ENCODE results near the gene ARHGAP9.
"Not testable (repeated sequence)": the region's sequence is repeated elsewhere in the genome, so short reads cannot be mapped to it uniquely, and the experiment has no call there.

Gene ARHGAP9

DNA sequence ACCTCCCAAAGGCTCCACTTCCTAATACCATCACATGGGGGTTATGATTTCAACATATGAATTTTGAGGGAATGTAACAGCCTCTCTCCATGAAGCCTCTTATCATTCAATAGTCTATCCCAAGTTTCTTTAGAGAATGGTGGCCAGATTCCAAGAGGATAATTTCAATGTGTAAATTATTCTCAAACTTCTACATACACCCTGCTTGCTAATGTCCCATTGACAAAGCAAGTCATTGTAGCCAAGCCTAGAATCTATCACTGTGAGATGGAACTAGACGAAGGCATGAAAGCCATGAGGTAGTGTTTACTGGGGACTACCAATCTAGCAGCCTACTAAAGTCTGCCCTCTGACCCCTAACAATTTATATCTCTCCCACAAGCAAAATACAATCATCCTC lies 41.3 kb downstream of the ARHGAP9 start:
- DNase-seq (ENCODE audit: low read depth, low spot score), result no peak

DNA sequence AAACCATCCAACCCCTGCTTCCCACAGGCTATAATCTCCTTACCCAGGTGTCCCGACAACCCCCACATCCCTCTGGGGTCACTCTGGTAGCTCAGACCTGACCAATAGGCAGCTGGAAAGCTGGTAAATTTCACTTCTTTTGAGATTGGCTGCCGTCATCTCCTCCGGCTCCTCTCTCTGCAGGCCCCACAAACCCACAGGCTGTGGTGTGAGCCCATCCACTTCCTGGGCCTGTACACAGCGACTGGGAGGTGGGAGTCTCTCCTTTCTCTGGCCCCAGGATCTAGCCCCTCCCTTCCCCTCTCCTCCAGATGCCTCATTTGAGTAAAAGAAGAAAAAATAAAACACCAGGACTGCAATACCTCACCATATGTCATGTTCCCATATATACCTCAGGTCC lies 44.4 kb downstream of the ARHGAP9 start:
- DNase-seq (ENCODE audit: low read depth, low spot score), result no peak

DNA sequence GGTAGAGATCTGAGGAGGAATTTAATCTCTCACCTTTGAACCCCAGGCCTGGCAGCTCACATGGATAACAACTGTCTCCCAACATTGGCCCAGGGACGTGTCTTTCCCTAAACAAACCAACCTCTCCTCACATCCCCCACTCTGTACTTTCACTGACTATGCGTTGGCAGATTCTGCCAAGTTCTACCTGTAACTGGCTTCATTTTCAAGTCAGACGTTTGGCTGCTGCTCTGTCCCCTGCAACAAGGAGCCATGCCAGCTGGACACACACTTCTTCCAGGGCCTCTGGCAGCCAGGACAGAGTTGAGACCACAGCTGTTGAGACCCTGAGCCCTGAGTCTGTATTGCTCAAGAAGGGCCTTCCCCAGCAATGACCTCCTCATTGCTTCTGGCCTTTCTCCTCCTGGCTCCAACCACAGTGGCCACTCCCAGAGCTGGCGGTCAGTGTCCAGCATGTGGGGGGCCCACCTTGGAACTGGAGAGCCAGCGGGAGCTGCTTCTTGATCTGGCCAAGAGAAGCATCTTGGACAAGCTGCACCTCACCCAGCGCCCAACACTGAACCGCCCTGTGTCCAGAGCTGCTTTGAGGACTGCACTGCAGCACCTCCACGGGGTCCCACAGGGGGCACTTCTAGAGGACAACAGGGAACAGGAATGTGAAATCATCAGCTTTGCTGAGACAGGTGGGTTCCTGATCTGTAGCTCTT lies 45.0 kb downstream of the ARHGAP9 start, which contains the start of gene INHBC:
INHBC (plus strand) TSS at position 268 of the 707 bp plus-strand sequence; CDS start at position 371, 103 bp downstream.
- no peak for DNase-seq (ENCODE audit: low read depth, low spot score)

DNA sequence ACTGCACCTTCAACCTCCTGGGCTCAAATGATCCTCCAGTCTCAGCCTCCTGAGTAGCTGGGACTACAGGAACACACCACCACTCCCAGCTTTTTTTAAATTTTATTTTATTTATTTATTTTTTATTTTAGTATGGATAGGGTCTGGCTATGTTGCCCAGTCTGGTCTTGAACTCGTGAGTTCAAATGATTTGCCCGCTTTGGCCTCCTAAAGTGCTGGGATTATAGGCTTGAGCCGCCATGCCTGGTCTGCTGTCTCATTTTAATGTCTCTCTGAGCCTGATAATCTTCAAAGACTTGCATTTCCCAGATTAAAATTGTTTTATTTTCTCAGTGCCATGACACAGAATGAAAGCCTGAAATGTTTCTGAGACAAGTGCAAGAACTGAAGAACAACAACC lies 46.3 kb downstream of the ARHGAP9 start:
- DNase-seq (ENCODE audit: low read depth, low spot score), result no peak

DNA sequence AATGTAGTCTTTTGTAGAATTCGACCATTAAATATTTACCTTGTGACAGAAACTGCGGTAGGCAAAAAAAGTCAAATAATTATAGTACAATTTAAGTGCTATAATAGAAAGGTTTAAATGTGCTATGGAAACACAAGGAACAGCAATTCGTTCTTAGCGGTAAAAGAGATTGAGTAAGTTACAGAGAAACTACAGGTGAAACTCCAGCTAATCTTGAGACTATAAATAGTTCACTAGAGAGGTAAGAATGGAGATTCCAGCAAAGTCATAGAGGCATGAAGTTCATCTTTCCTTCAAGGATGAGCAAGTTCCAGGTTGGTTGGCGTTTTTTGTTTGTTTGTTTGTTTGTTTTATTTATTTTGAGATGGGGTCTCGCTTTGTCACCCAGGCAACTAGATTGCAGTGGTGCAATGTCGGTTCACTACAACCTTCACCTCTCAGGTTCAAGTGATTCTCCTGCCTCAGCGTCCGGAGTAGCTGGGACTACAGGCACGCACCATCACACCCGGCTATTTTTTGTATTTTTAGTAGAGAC lies 47.9 kb downstream of the ARHGAP9 start:
- DNase-seq (ENCODE audit: low read depth, low spot score), result no peak

DNA sequence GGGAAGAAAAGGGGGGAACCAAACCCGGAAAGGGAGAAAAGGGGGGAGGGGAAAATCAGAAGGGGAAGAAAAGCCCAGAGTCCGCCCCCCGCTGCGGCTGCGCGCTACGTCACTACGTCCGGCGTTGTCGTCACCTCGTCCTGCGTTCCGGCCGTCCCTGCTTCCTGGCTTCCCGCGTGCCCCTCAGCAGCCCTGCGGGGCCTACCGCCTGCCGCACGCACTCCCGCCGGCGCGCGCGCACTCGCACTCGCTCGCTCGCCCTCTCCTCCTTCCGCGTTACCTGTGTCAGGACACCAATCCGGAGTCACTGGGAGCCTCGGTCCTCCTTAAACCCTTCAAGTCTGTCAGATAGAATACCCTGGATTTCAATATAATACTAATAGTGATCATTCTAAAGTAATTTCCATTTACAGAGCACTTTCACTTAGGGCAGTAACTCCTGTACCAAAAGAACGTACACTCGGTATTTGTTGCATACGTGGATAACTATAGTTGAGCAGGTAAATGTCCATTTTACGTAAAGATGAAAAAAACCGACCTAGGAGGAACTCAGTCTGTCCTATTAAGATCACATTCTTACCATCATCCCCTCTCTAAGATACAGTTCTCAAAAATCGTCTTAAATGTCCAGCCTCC lies 48.6 kb downstream of the ARHGAP9 start, which contains the start of gene R3HDM2:
R3HDM2 (minus strand) TSS at position 113 of the 636 bp plus-strand sequence. CDS start 120,615 bp downstream, outside the sequence.
- DNase-seq (ENCODE audit: low read depth, low spot score), result peak; percentile 90

DNA sequence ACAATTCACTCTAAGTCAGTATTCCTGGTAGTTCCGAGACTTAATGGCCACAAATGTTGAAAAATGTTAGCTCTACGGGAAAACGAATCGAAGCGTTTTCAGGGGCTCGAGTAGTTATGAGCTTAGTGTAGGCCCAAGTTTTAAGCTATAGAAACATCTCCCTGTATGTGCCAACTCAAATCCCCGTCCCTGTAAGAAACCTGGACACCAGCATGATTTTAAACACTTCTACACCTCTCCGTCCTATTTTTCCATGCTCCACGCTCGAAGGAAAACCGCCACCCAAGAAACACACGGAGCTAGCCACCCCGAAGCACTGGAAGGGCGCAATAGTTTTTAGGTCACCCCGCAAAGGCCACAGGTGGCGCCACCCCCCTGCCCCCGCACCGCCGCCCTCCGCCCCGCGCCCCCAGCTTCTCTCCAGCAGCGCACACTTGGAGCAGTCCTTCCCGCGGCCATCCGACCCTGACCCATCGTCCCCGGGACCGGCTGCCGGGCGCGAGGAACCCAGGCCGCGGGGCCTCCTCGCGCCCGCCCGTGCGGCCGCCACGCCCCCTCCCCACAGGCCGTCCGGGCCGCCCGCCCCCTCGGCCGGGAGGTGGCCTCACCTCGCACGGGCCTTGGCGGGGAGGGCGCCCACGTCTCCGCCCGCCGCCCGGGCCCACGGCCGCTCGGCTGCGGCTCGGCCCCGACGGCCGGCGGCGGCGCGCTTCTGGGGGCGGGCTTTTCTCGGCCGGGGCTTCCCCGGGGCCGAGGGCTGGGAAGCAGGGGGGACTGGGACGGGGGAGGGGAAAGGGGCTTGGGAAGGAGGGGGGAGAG lies 49.3 kb downstream of the ARHGAP9 start:
- no peak for DNase-seq (ENCODE audit: low read depth, low spot score)

DNA sequence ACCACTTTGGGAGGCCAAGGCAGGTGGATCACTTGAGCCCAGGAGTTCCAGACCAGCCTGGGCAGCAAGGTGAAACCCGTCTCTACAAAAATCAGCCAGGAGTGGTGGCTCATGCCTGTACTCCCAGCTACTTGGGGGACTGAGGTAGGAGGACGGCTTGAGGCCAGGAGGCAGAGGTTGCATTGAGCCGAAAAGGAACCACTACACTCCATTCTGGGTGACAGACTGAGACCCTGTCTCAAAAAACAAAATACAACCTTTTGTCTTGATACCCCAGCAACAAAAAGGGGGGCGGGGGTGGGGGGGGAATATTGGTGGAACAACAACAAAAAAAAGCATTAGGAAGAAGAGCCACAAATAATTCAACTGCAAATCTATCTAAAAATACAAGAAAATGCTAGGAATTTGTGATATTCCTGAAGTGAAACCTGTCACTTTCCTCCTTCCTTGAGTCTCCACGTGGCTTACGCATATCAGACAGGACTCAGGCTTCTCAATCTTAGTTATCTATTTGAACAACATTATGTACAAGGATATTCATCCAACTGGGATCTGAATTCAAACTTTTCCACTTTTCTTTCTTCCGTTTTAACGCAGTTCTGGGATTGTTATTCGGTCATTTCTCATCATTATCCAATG lies 50.1 kb downstream of the ARHGAP9 start:
- DNase-seq (ENCODE audit: low read depth, low spot score), result no peak

DNA sequence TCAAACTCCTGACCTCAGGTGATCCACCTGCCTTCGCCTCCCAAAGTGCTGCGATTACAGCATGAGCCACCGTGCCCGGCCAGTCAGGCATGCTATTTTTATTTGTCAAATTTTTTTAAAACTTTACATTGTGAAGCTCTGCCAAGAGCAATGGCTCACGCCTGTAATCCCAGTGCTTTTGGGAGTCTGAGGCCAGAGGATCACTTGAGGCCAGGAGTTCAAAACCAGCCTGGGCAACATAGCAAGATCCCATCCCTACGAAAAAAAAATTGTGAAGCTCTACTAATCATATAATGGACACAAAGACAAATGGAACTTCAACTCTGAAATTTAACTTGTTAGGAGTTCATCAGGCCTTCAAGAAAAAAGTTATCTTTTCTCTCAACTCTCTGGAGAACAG lies 50.7 kb downstream of the ARHGAP9 start:
- DNase-seq (ENCODE audit: low read depth, low spot score), result no peak

DNA sequence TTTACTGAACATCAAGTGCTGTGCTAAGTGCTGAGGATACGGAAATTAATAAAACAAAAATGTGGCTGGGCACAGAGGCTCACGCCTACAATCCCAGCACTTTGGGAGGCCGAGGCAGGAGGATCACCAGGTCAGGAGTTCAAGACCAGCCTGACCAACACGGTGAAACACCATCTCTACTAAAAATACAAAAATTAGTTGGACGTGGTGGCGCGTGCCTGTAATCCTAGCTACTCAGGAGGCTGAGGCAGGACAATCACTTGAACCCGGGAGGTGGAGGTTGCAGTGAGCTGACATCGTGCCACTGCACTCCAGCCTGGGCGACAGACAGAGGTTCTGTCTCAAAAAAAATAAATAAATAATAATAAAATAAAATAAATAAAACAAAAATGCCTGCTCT lies 52.7 kb downstream of the ARHGAP9 start:
- DNase-seq (ENCODE audit: low read depth, low spot score), result not testable (repeated sequence)
